ENCODE measurements around the gene ALG8. TPM values are rescaled to one million over a fixed set of nuclear protein-coding genes. Genes with fewer than 3 reads are reported as not detected.

ALG8 gene
- total and polyA plus RNA-seq, 2 of the 8 experiments (the other 6 are each of a cell fraction or from before 2014, with no cell fraction given) = 66.7 to 84.3 TPM

DNA sequence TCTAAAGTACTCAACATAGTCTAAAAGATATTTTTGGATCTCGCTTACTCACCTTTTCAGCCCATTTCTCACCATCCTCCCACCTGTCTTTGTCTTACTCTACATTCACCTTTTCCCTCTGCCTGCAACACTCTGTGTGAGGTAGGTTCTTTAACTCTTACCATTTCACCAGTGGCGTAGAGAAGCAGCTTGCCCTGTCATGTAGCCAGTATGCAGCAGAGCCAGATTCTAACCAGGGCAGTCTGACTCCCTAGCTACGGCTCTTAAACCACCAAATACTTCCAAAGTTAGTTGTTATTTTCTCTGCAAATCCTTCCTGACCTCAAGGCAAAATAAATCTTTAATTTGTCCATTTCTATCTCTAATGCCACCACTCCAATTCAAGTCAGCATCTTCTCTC, 7.5 kb downstream of the ALG8 start:
- CTCF ChIA-PET (ENCODE audit: partially characterized antibody) = no interaction called here
- Histone ChIP-seq H2AK5ac (ENCODE audit: low read depth, low read length) (no peak overlapping the region), H2BK12ac (ENCODE audit: low read depth, low read length) (no peak overlapping the region), H3K23ac (ENCODE audit: insufficient read length) (no peak overlapping the region), H2AFZ (ENCODE audit: low read length) (no peak overlapping the region), H3K4me2 (ENCODE audit: insufficient read depth in 1 of 2, low read depth in 2 of 2, low read length in 2 of 2) (no peak overlapping the region), H3K79me2 (ENCODE audit: control insufficient read depth in 1 of 2, insufficient read depth in 2 of 2, low read length in 2 of 2) (no peaks in the 10 kb centered on the region; a peak in 1 of 4 replicates), H3K27me3 (replicated peaks in 1 of 4; ENCODE audit: control insufficient read depth in 3 of 4, extremely low read depth in 1 of 4, insufficient read depth in 3 of 4, low read length in 3 of 4) (no peaks in the 10 kb centered on the region), H3K79me1 (ENCODE audit: low read depth, low read length) (no peaks in the 10 kb centered on the region; the same call in 1 of the 2 replicates), H3K9ac (replicated peaks in 1 of 4; ENCODE audit: extremely low read depth in 1 of 4, low read depth in 3 of 4, low read length in 3 of 4) (no peak overlapping the region), H4K91ac (replicated peaks; ENCODE audit: insufficient read length, low read length) (no peak overlapping the region), H3K23me2 (ENCODE audit: low read depth, low read length) (no peaks in the 10 kb centered on the region), H4K5ac (ENCODE audit: insufficient read length, low read depth, low read length) (no peak overlapping the region), H3K4ac (replicated peaks; ENCODE audit: insufficient read length, low read depth, low read length) (no peak overlapping the region), H4K8ac (ENCODE audit: extremely low read depth, insufficient read depth, low read length) (no peak overlapping the region), H2BK20ac (ENCODE audit: low read length) (no peak overlapping the region), H3K18ac (ENCODE audit: extremely low read depth, low read length) (no peak overlapping the region), H2BK15ac (ENCODE audit: low read length) (no peak overlapping the region), H2BK120ac (replicated peaks; ENCODE audit: low read depth, low read length) (no peak overlapping the region), H3K4me3 (ENCODE audit: extremely low read depth in 1 of 4, insufficient read depth in 2 of 4, low read depth in 3 of 4, low read length in 4 of 4) (no peak overlapping the region), H4K20me1 (replicated peaks in 1 of 2; ENCODE audit: control insufficient read depth in 1 of 2, insufficient read depth in 2 of 2, low read length in 2 of 2) (no peaks in the 10 kb centered on the region), H3K27ac (ENCODE audit: low read depth, low read length) (no peak overlapping the region), H3K9me3 (ENCODE audit: insufficient read depth in 2 of 2, low read depth in 1 of 2, low read length in 1 of 2) (no peaks in the 10 kb centered on the region), H3K36me3 (ENCODE audit: control insufficient read depth in 2 of 4, insufficient read depth in 4 of 4, low read length in 3 of 4) (peaks cover 2 to 8% (median 8%) of the 10 kb centered on the region in 4 experiments; a peak in 5 of 8 replicates), H2BK5ac (ENCODE audit: low read depth, low read length) (no peak overlapping the region), H3K4me1 (replicated peaks in 1 of 4; ENCODE audit: control insufficient read depth in 3 of 4, insufficient read depth in 4 of 4, low read length in 3 of 4) (no peaks in the 10 kb centered on the region), H3K14ac (ENCODE audit: insufficient read length) (no peak overlapping the region), H3K56ac (replicated peaks; ENCODE audit: insufficient read length, low read depth, low read length) (no peak overlapping the region)
- whole genome bisulfite sequencing, 2 experiments (ENCODE audit: extremely low coverage in 1 of 2, insufficient coverage in 1 of 2, insufficient read length in 1 of 2, insufficient replicate concordance in 2 of 2, low coverage in 1 of 2, low lambda C conversion rate in 2 of 2, missing lambda C conversion rate in 1 of 2) = 62% methylated on average over 3 of the region's 3 CpGs; no CpG with 5 or more reads in 1 of the 2 experiments
- POLR2A ChIA-PET (ENCODE audit: partially characterized antibody) = interaction anchor here (1.2 to 4.1 kb wide), 7 partner anchors 8 to 30 kb away, joined by 3 to 32 read pairs (median 4); partner anchors contain the start of gene ALG8
- TF ChIP-seq SIRT6 (IDR thresholded peaks at IDR 0.05; ENCODE audit: low read length) (no peak), SP4 (IDR thresholded peaks at IDR 0.05; ENCODE audit: low read length) (no peak), CHD2 (IDR thresholded peaks at IDR 0.05; ENCODE audit: low read length) (no peak), EGR1 (IDR thresholded peaks at IDR 0.05; ENCODE audit: borderline replicate concordance, low read depth, low read length) (no peak), NANOG (IDR thresholded peaks at IDR 0.05; ENCODE audit: insufficient read depth, low read depth, low read length, poor library complexity, severe bottlenecking) (no peak), POLR2A (IDR thresholded peaks at IDR 0.05; ENCODE audit: control extremely low read depth in 1 of 2, low read depth in 2 of 2, low read length in 2 of 2) (no peak), HDAC6 (IDR thresholded peaks at IDR 0.05; ENCODE audit: low read depth, low read length) (no peak), CEBPB (IDR thresholded peaks at IDR 0.05; ENCODE audit: low read depth, low read length) (no peak), EP300 (IDR thresholded peaks at IDR 0.05; ENCODE audit: borderline replicate concordance in 1 of 2, low read depth in 2 of 2, low read length in 2 of 2) (no peak)
- DNase-seq (ENCODE audit: low read depth in 1 of 2, low spot score in 2 of 2) = no peak
- FAIRE-seq = no peak
